Heart left ventricle (tissue), 13 donors: ENCODE results near the gene TMEM232.

Experiments
- POLR2A ChIP-seq, 2 donors: fragments of 450-650 bp; IDR thresholded peaks; one replicate each; pipeline ENCODE4 v1.6.1; 2017; ENCODE audit warnings: antibody characterized with exemption in 2 of 2, mild to moderate bottlenecking in 2 of 2, moderate library complexity in 2 of 2
- TF ChIP-seq, protein P1 (sequence below), 12 donors: fragments of 200-600 bp; sonication (generic) in 4 of 12; IDR thresholded peaks; one replicate each; pipeline versions ENCODE4 v1.5.0 to v1.8.0; 2018 to 2022; ENCODE audit warnings: antibody characterized with exemption in 12 of 12, mild to moderate bottlenecking in 5 of 12
- donor health status: ischemic (EF 13 %, LVEDD 7.1; RV severe dilation, severe dysfunction).
- donor health status: DM: no; HTN: yes; CAD: no.
- donor health status: DM: no; HTN: no; CAD: no.
- donor health status: ischemic (EF 25% LVEDD 6.9; RV normal size, moderate dysfunction).
- donor health status: ischemic (EF 25% LVEDD 5.7; RV mildly dilated, moderate dysfunction).
- donor health status: ischemic (EF 35%, LVEDD 5.7; RV mildly dilated, moderate dysfunction).
- donor health status: nonischemic (EF 11% LVEDD 7.7; RV severe dilation, severe dysfunction).
- donor health status: DM: yes; HTN: yes; CAD: no.
- donor health status: PGD.
- donor health status: ischemic (EF 29% LVEDD 5.4; RV normal size, mild dysfunction).
- donor health status: nonischemic (EF 23%, LVEDD 6.1; RV moderate dilation, normal function).

DNA sequence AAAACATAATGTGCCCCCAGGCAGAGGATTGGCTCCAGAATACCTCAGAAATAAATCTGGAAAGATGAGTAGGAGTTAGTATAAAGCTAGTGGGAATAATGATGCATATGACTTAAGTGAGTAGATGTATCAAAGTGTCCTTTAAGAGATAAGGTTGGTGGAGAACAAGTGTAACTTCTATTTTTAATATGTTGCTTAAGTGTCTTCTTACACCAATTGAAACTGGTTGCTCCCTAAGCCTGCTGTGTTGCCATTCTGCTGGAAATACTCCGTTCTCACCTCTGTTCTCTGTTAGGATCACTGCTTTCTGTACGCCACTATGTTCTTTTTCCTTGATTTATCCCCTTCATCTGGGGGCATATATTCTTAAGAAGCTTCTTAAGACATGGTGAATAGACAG, 286.4 kb downstream of the TMEM232 start:
- TF ChIP-seq, protein P1, sequence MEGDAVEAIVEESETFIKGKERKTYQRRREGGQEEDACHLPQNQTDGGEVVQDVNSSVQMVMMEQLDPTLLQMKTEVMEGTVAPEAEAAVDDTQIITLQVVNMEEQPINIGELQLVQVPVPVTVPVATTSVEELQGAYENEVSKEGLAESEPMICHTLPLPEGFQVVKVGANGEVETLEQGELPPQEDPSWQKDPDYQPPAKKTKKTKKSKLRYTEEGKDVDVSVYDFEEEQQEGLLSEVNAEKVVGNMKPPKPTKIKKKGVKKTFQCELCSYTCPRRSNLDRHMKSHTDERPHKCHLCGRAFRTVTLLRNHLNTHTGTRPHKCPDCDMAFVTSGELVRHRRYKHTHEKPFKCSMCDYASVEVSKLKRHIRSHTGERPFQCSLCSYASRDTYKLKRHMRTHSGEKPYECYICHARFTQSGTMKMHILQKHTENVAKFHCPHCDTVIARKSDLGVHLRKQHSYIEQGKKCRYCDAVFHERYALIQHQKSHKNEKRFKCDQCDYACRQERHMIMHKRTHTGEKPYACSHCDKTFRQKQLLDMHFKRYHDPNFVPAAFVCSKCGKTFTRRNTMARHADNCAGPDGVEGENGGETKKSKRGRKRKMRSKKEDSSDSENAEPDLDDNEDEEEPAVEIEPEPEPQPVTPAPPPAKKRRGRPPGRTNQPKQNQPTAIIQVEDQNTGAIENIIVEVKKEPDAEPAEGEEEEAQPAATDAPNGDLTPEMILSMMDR (IDR thresholded peaks at IDR 0.05), result no peak
- TF ChIP-seq POLR2A (IDR thresholded peaks at IDR 0.05), result no peak
